GM21723 (cell line): ENCODE results near the gene RAD51B.

Source experiments
- ATAC-seq: cut with Tn5 transposase; IDR thresholded peaks from one replicate; pipeline ENCODE4 v1.9.1; 2021; ENCODE audit warnings: mild to moderate bottlenecking, moderate library complexity; ENCODE audit not compliant: unreplicated experiment

The RAD51B gene

GRCh38 chr14:68140076-68140741 is 320.6 kb downstream of the RAD51B start:
- ATAC-seq: no peak

GRCh38 chr14:68140806-68141205 is 321.2 kb downstream of the RAD51B start:
- no peak for ATAC-seq

GRCh38 chr14:68141281-68142088 is 321.9 kb downstream of the RAD51B start:
- ATAC-seq: no peak

- ATAC-seq: no peak
Measured at GRCh38 chr14:68143341-68143841, 323.8 kb downstream of the RAD51B start.

- no peak for ATAC-seq
Measured at GRCh38 chr14:68144051-68144681, 324.6 kb downstream of the RAD51B start.

- no peak for ATAC-seq
Measured at GRCh38 chr14:68145036-68145435, 325.5 kb downstream of the RAD51B start.

- ATAC-seq: no peak
Measured at GRCh38 chr14:68145539-68145938, 326.0 kb downstream of the RAD51B start.

GRCh38 chr14:68146818-68147217 is 327.2 kb downstream of the RAD51B start:
- ATAC-seq: no peak

GRCh38 chr14:68147303-68147702 is 327.7 kb downstream of the RAD51B start:
- no peak for ATAC-seq

- ATAC-seq: no peak
Measured at GRCh38 chr14:68148276-68148675, 328.7 kb downstream of the RAD51B start.

- no peak for ATAC-seq
Measured at GRCh38 chr14:68148763-68149162, 329.2 kb downstream of the RAD51B start.

GRCh38 chr14:68153275-68153674 is 333.7 kb downstream of the RAD51B start:
- no peak for ATAC-seq

- no peak for ATAC-seq
Measured at GRCh38 chr14:68154275-68154674, 334.7 kb downstream of the RAD51B start.

- no peak for ATAC-seq
Measured at GRCh38 chr14:68157971-68158371, 338.4 kb downstream of the RAD51B start.

GRCh38 chr14:68158640-68159039 is 339.1 kb downstream of the RAD51B start:
- no peak for ATAC-seq

- ATAC-seq: no peak
Measured at GRCh38 chr14:68159701-68160633, 340.4 kb downstream of the RAD51B start.

- no peak for ATAC-seq
Measured at GRCh38 chr14:68160779-68161546, 341.4 kb downstream of the RAD51B start.

- ATAC-seq: no peak
Measured at GRCh38 chr14:68162887-68163286, 343.3 kb downstream of the RAD51B start.

- no peak for ATAC-seq
Measured at GRCh38 chr14:68164711-68165113, 345.1 kb downstream of the RAD51B start.
